ENCODE measurements around the gene PRDX2. TPM values are rescaled to one million over a fixed set of nuclear protein-coding genes. Genes with fewer than 3 reads are reported as not detected.
"Not testable (repeated sequence)": the region's sequence is repeated elsewhere in the genome, so short reads cannot be mapped to it uniquely, and the experiment has no call there.

Gene PRDX2
- total RNA-seq, 1 donor from 2014 or later, result 672 TPM

GRCh38 chr19:12833738-12834565 is 32.4 kb upstream of the PRDX2 start:
- TF ChIP-seq CTCF (conservative IDR thresholded peaks at IDR 0.05), result no peak
- H3K36me3 Mint-ChIP-seq (ENCODE audit: low read depth), result no peaks in the 10 kb centered on the region
- H3K27ac Mint-ChIP-seq (ENCODE audit: unreplicated experiment), result no peak overlapping the region
- H3K4me1 Mint-ChIP-seq, result peaks cover 24% of the 10 kb centered on the region
- peak; percentile 43 for DNase-seq (ENCODE audit: low read depth, low spot score)
- H3K27me3 Mint-ChIP-seq (ENCODE audit: low read depth), result peaks cover 89% of the 10 kb centered on the region
- H3K9me3 Mint-ChIP-seq, result no peaks in the 10 kb centered on the region
- H3K4me3 Mint-ChIP-seq, result peak overlapping the region; percentile 51

- Mint-ChIP-seq H3K4me3 (peak overlapping the region; percentile 76), H3K9me3 (no peaks in the 10 kb centered on the region), H3K36me3 (ENCODE audit: low read depth) (no peaks in the 10 kb centered on the region), H3K27me3 (ENCODE audit: low read depth) (peaks cover 91% of the 10 kb centered on the region), H3K4me1 (peaks cover 23% of the 10 kb centered on the region), H3K27ac (ENCODE audit: unreplicated experiment) (no peak overlapping the region)
- DNase-seq (ENCODE audit: low read depth, low spot score), result no peak
- no peak for TF ChIP-seq CTCF (conservative IDR thresholded peaks at IDR 0.05)
Measured at GRCh38 chr19:12833418-12833737, 31.8 kb upstream of the PRDX2 start.

- H3K27me3 Mint-ChIP-seq (ENCODE audit: low read depth), result peaks cover 73% of the 10 kb centered on the region
- no peak for TF ChIP-seq CTCF (conservative IDR thresholded peaks at IDR 0.05)
- H3K4me3 Mint-ChIP-seq, result no peak overlapping the region
- no peaks in the 10 kb centered on the region for H3K36me3 Mint-ChIP-seq (ENCODE audit: low read depth)
- H3K4me1 Mint-ChIP-seq, result peaks cover 13% of the 10 kb centered on the region
- H3K9me3 Mint-ChIP-seq, result no peaks in the 10 kb centered on the region
- H3K27ac Mint-ChIP-seq (ENCODE audit: unreplicated experiment), result no peak overlapping the region
- DNase-seq (ENCODE audit: low read depth, low spot score), result no peak
Measured at GRCh38 chr19:12828494-12828893, 26.9 kb upstream of the PRDX2 start.

- peaks cover 3% of the 10 kb centered on the region for H3K9me3 Mint-ChIP-seq
- no peak overlapping the region for H3K27ac Mint-ChIP-seq (ENCODE audit: unreplicated experiment)
- no peaks in the 10 kb centered on the region for H3K36me3 Mint-ChIP-seq (ENCODE audit: low read depth)
- peak; percentile 68 for DNase-seq (ENCODE audit: low read depth, low spot score)
- peak; percentile 68 for TF ChIP-seq CTCF (conservative IDR thresholded peaks at IDR 0.05)
- H3K4me1 Mint-ChIP-seq, result peaks cover 4% of the 10 kb centered on the region
- H3K27me3 Mint-ChIP-seq (ENCODE audit: low read depth), result peaks cover 43% of the 10 kb centered on the region
- no peak overlapping the region for H3K4me3 Mint-ChIP-seq
Measured at GRCh38 chr19:12825254-12826131, 23.9 kb upstream of the PRDX2 start.

GRCh38 chr19:12821761-12822160 is 20.2 kb upstream of the PRDX2 start:
- Mint-ChIP-seq H3K27ac (ENCODE audit: unreplicated experiment) (no peak overlapping the region), H3K27me3 (ENCODE audit: low read depth) (peaks cover 16% of the 10 kb centered on the region), H3K4me3 (no peak overlapping the region), H3K4me1 (peaks cover 4% of the 10 kb centered on the region), H3K36me3 (ENCODE audit: low read depth) (no peaks in the 10 kb centered on the region), H3K9me3 (peaks cover 3% of the 10 kb centered on the region)
- TF ChIP-seq CTCF (conservative IDR thresholded peaks at IDR 0.05), result no peak
- no peak for DNase-seq (ENCODE audit: low read depth, low spot score)

GRCh38 chr19:12817810-12818209 is 16.2 kb upstream of the PRDX2 start:
- H3K36me3 Mint-ChIP-seq (ENCODE audit: low read depth); H3K9me3 Mint-ChIP-seq; H3K27ac Mint-ChIP-seq (ENCODE audit: unreplicated experiment); H3K4me3 Mint-ChIP-seq; DNase-seq (ENCODE audit: low read depth, low spot score); H3K27me3 Mint-ChIP-seq (ENCODE audit: low read depth); H3K4me1 Mint-ChIP-seq: not testable (repeated sequence)

- not testable (repeated sequence) for H3K27me3 Mint-ChIP-seq (ENCODE audit: low read depth); H3K27ac Mint-ChIP-seq (ENCODE audit: unreplicated experiment); DNase-seq (ENCODE audit: low read depth, low spot score); H3K4me3 Mint-ChIP-seq; H3K36me3 Mint-ChIP-seq (ENCODE audit: low read depth); H3K4me1 Mint-ChIP-seq; H3K9me3 Mint-ChIP-seq
Measured at GRCh38 chr19:12817188-12817587, 15.6 kb upstream of the PRDX2 start.
